HepG2 (cell line): ENCODE data around the gene INTS7. TPM values are rescaled to one million over a fixed set of nuclear protein-coding genes. Genes with fewer than 3 reads are reported as not detected.

ENCODE experiments used
- AGO2 ChIP-seq: fragments of 200-400 bp; formaldehyde crosslinking; optimal IDR thresholded peaks from 2 replicates; pipeline ENCODE3; 2017; ENCODE audit warnings: mild to moderate bottlenecking, low read depth, low read length, moderate library complexity
- ATF7-NPFF ChIP-seq: sonication (generic); formaldehyde crosslinking; IDR thresholded peaks from 2 replicates; pipeline ENCODE4 v1.8.1; 2023; ENCODE audit warnings: mild to moderate bottlenecking, low read depth, missing genetic modification reagents, moderate library complexity
- ATRX ChIP-seq: sonication (generic); formaldehyde crosslinking; IDR thresholded peaks from 2 replicates; pipeline ENCODE4 v1.4.0; 2020; ENCODE audit warnings: missing genetic modification reagents, borderline replicate concordance
- GLI4 ChIP-seq: sonication (generic); formaldehyde crosslinking; IDR thresholded peaks from 2 replicates; pipeline ENCODE4 v1.5.1; 2020; ENCODE audit warnings: missing genetic modification reagents, mild to moderate bottlenecking, moderate library complexity, borderline replicate concordance
- HNF4A ChIP-seq: sonication (generic); formaldehyde crosslinking; IDR thresholded peaks from 2 replicates; pipeline ENCODE4 v1.4.0; 2020; ENCODE audit warnings: missing genetic modification reagents
- HNRNPK ChIP-seq: fragments of 200-400 bp; formaldehyde crosslinking; IDR thresholded peaks from 2 replicates; pipeline ENCODE4 v1.6.1; 2018; ENCODE audit warnings: low read length, low read depth, moderate library complexity, mild to moderate bottlenecking; ENCODE audit not compliant: poor library complexity, severe bottlenecking
- KAT8 ChIP-seq: IDR thresholded peaks from 2 replicates; pipeline ENCODE4 v1.6.1; 2016; ENCODE audit warnings: missing genetic modification reagents, missing compliant biosample characterization
- RAD51 ChIP-seq: fragments of 450-650 bp; IDR thresholded peaks from 2 replicates; pipeline ENCODE4 v1.6.1; 2016; ENCODE audit warnings: borderline replicate concordance
- RXRA ChIP-seq: sonication (generic); formaldehyde crosslinking; IDR thresholded peaks from 2 replicates; pipeline ENCODE4 v1.5.1; 2020; ENCODE audit warnings: missing genetic modification reagents
- RXRB ChIP-seq: IDR thresholded peaks from 2 replicates; pipeline ENCODE4 v1.6.1; 2016; ENCODE audit warnings: borderline replicate concordance, missing genetic modification reagents, missing compliant biosample characterization
- YY1 ChIP-seq: IDR thresholded peaks from 2 replicates; pipeline ENCODE4 v1.6.1; 2011; ENCODE audit warnings: low read length, low read depth, moderate library complexity, mild to moderate bottlenecking; ENCODE audit not compliant: insufficient read depth, insufficient replicate concordance
- ZBTB8A ChIP-seq: sonication (generic); formaldehyde crosslinking; IDR thresholded peaks from 2 replicates; pipeline ENCODE4 v1.4.0; 2020; ENCODE audit warnings: mild to moderate bottlenecking, low read depth, missing genetic modification reagents, borderline replicate concordance
- ZNF33B ChIP-seq: sonication (generic); formaldehyde crosslinking; IDR thresholded peaks from 2 replicates; pipeline ENCODE4 v1.5.1; 2020; ENCODE audit warnings: mild to moderate bottlenecking, missing genetic modification reagents
- ZNF343 ChIP-seq: sonication (generic); formaldehyde crosslinking; IDR thresholded peaks from 2 replicates; pipeline ENCODE4 v1.4.0; 2020; ENCODE audit warnings: mild to moderate bottlenecking, missing genetic modification reagents
- ZNF451 ChIP-seq: sonication (generic); formaldehyde crosslinking; IDR thresholded peaks from 2 replicates; pipeline ENCODE4 v1.5.0; 2020; ENCODE audit warnings: mild to moderate bottlenecking, missing genetic modification reagents
- ZNF616 ChIP-seq: sonication (generic); formaldehyde crosslinking; IDR thresholded peaks from 2 replicates; pipeline ENCODE4 v1.5.0; 2020; ENCODE audit warnings: low read depth, mild to moderate bottlenecking, missing genetic modification reagents
- polyA plus RNA-seq, 8 experiments: library from polyadenylated mRNA; depleted of rRNA in 3 of 8; stranded (reverse) in 7 of 8; unstranded in 1 of 8; fragments of >200 nt; fragmentation: Illumina TruSeq in 4 of 8; extraction: Trizol in 4 of 8; gene quantifications; 2 replicates each; pipeline versions ENCODE4 v1.2.1 to v1.2.3, GENCODE V29; 2011 to 2016; ENCODE audit warnings: low read depth in 4 of 8, missing spikeins in 1 of 8, mixed read lengths in 1 of 8; ENCODE audit not compliant: insufficient read depth in 1 of 8
- total RNA-seq, 5 experiments: library from RNA; depleted of rRNA; stranded (reverse); fragments of >200 nt; fragmentation: Illumina TruSeq; extraction: Trizol; gene quantifications; 2 replicates each; pipeline ENCODE4 v1.2.3, GENCODE V29; 2016; ENCODE audit warnings: low read depth in 1 of 5
- TF ChIP-seq, protein P1 (sequence below): sonication (generic); formaldehyde crosslinking; IDR thresholded peaks from 2 replicates; pipeline ENCODE4 v1.4.0; 2020; ENCODE audit warnings: missing genetic modification reagents
- TF ChIP-seq, protein P2 (sequence below): sonication (generic); formaldehyde crosslinking; IDR thresholded peaks from 2 replicates; pipeline ENCODE4 v1.5.0; 2020; ENCODE audit warnings: missing genetic modification reagents
- TF ChIP-seq, protein P3 (sequence below): sonication (generic); formaldehyde crosslinking; IDR thresholded peaks from 2 replicates; pipeline ENCODE4 v1.4.0; 2020; ENCODE audit warnings: mild to moderate bottlenecking, missing genetic modification reagents
- TF ChIP-seq, protein P4 (sequence below): sonication (generic); formaldehyde crosslinking; IDR thresholded peaks from 2 replicates; pipeline ENCODE4 v1.4.0; 2020; ENCODE audit warnings: missing genetic modification reagents, borderline replicate concordance

Gene INTS7
- total and polyA plus RNA-seq, 2 of the 13 experiments (the other 11 are each of a cell fraction or from before 2014, with no cell fraction given) = 18.3 to 22.4 TPM

DNA sequence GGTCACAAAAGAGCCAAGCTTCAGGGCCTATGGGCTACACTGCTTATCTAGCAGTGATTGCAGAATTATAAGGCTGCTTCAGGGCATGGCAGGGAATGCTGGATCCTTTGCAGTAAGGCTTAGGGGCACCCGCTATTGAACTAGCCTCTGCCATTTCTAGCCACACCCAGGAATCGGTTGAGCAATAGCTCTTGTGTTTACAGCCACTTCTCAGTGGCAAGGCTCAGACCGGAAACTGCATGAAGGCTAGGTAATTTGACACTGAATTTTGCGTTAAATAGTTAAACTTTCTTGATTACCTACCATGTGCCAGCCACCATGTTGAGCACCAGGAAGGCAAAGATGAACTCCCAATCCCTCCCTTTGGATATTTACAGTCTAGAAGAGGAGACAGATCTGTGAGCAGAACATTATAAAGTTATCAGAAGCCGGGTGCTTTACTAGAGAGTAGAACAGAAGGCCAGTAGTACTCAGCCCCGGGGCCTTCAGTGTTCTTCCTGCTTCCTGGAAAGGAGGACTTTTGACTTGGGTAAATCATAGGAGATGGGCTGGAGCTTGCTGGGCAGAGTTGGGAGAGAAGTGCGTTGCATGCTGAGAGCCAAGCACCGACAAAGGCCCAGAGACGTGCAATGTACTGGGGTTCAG, 106.2 kb downstream of the INTS7 start (continued):
- TF ChIP-seq, protein P1, sequence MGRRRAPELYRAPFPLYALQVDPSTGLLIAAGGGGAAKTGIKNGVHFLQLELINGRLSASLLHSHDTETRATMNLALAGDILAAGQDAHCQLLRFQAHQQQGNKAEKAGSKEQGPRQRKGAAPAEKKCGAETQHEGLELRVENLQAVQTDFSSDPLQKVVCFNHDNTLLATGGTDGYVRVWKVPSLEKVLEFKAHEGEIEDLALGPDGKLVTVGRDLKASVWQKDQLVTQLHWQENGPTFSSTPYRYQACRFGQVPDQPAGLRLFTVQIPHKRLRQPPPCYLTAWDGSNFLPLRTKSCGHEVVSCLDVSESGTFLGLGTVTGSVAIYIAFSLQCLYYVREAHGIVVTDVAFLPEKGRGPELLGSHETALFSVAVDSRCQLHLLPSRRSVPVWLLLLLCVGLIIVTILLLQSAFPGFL (CRISPR knock-in tag) = no peak
- TF ChIP-seq RXRA (peak; percentile 64; the same call in 1 of the 2 replicates), ATF7-NPFF (CRISPR knock-in tag) (0 out of 2 replicates have a peak, but pooled peaks have one; percentile 24), RAD51 (no peak), HNF4A (CRISPR knock-in tag) (peak; percentile 35; the same call in 1 of the 2 replicates), ZNF616 (no peak), ATRX (CRISPR knock-in tag) (no peak), ZNF451 (CRISPR knock-in tag) (no peak), HNRNPK (no peak), ZNF343 (no peak), AGO2 (no peak), GLI4 (CRISPR knock-in tag) (no peak), KAT8 (CRISPR knock-in tag) (peak; percentile 83), ZNF33B (CRISPR knock-in tag) (no peak), RXRB (CRISPR knock-in tag) (peak; percentile 53; the same call in 1 of the 2 replicates), YY1 (peak; percentile 43), ZBTB8A (CRISPR knock-in tag) (no peak)
- TF ChIP-seq, protein P2, sequence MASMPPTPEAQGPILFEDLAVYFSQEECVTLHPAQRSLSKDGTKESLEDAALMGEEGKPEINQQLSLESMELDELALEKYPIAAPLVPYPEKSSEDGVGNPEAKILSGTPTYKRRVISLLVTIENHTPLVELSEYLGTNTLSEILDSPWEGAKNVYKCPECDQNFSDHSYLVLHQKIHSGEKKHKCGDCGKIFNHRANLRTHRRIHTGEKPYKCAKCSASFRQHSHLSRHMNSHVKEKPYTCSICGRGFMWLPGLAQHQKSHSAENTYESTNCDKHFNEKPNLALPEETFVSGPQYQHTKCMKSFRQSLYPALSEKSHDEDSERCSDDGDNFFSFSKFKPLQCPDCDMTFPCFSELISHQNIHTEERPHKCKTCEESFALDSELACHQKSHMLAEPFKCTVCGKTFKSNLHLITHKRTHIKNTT = no peak
- TF ChIP-seq, protein P3, sequence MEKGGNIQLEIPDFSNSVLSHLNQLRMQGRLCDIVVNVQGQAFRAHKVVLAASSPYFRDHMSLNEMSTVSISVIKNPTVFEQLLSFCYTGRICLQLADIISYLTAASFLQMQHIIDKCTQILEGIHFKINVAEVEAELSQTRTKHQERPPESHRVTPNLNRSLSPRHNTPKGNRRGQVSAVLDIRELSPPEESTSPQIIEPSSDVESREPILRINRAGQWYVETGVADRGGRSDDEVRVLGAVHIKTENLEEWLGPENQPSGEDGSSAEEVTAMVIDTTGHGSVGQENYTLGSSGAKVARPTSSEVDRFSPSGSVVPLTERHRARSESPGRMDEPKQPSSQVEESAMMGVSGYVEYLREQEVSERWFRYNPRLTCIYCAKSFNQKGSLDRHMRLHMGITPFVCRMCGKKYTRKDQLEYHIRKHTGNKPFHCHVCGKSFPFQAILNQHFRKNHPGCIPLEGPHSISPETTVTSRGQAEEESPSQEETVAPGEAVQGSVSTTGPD (CRISPR knock-in tag) = no peak
- TF ChIP-seq, protein P4, sequence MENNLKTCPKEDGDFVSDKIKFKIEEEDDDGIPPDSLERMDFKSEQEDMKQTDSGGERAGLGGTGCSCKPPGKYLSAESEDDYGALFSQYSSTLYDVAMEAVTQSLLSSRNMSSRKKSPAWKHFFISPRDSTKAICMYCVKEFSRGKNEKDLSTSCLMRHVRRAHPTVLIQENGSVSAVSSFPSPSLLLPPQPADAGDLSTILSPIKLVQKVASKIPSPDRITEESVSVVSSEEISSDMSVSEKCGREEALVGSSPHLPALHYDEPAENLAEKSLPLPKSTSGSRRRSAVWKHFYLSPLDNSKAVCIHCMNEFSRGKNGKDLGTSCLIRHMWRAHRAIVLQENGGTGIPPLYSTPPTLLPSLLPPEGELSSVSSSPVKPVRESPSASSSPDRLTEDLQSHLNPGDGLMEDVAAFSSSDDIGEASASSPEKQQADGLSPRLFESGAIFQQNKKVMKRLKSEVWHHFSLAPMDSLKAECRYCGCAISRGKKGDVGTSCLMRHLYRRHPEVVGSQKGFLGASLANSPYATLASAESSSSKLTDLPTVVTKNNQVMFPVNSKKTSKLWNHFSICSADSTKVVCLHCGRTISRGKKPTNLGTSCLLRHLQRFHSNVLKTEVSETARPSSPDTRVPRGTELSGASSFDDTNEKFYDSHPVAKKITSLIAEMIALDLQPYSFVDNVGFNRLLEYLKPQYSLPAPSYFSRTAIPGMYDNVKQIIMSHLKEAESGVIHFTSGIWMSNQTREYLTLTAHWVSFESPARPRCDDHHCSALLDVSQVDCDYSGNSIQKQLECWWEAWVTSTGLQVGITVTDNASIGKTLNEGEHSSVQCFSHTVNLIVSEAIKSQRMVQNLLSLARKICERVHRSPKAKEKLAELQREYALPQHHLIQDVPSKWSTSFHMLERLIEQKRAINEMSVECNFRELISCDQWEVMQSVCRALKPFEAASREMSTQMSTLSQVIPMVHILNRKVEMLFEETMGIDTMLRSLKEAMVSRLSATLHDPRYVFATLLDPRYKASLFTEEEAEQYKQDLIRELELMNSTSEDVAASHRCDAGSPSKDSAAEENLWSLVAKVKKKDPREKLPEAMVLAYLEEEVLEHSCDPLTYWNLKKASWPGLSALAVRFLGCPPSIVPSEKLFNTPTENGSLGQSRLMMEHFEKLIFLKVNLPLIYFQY (CRISPR knock-in tag) = no peak
